AG04450 (cell line): ENCODE results near the gene GALC. TPM values are rescaled to one million over a fixed set of nuclear protein-coding genes. Genes with fewer than 3 reads are reported as not detected.

ENCODE experiments used
- CTCF ChIA-PET: fragments of 300-600, 350-600 bp; formaldehyde crosslinking; extraction: SDS; loops from one replicate; lab custom pipeline; 2022; ENCODE audit warnings: antibody characterized with exemption, inconsistent platforms; lab: Charles Lee
- POLR2A ChIA-PET: fragments of 350-600 bp; formaldehyde crosslinking; extraction: SDS; loops from one replicate; lab custom pipeline; 2021; ENCODE audit warnings: antibody characterized with exemption, inconsistent platforms; lab: Yijun Ruan, JAX
- DNase-seq: peaks from one replicate; pipeline ENCODE4 v3.0.0-alpha.2; 2011; ENCODE audit warnings: low read depth, low spot score
- H3K27ac ChIP-seq: one replicate; pipeline ENCODE4 v1.5.1; 2012; ENCODE audit warnings: low read depth, low read length, control low read depth
- H3K27me3 ChIP-seq: one replicate; pipeline ENCODE4 v1.6.0; 2012; ENCODE audit warnings: low read length; ENCODE audit not compliant: control insufficient read depth, insufficient read depth
- H3K4me3 ChIP-seq: 2 replicates; pipeline ENCODE4 v1.5.1; 2011; ENCODE audit warnings: mild to moderate bottlenecking, low read depth, low read length, control low read depth
- H3K9me3 ChIP-seq: 2 replicates; pipeline ENCODE4 v1.5.1; 2012; ENCODE audit warnings: low read length; ENCODE audit not compliant: control insufficient read depth, insufficient read depth
- CTCF ChIP-seq: IDR thresholded peaks from 2 replicates; pipeline ENCODE4 v1.5.1; 2011; ENCODE audit warnings: low read depth, low read length, control low read depth, inconsistent platforms
- polyA plus RNA-seq: library from polyadenylated mRNA; depleted of rRNA; stranded (reverse); fragments of >200 nt; gene quantifications from 2 replicates; pipeline ENCODE4 v1.2.3, GENCODE V29; 2011

GALC gene
- polyA plus RNA-seq, 1 experiment: 18.2 TPM

- no peak for TF ChIP-seq CTCF
- POLR2A ChIA-PET: no interaction called here
- CTCF ChIA-PET: interaction anchor here (0.8 to 2.2 kb wide), 2 partner anchors 10 to 233 kb away, joined by 3 to 25 read pairs; no protein-coding TSS in a partner anchor
These were observed 57.7 kb downstream of the GALC start for GRCh38 chr14:87935081-87935828.

GRCh38 chr14:87934185-87934584 is 58.8 kb downstream of the GALC start:
- CTCF ChIA-PET: interaction anchor here (2.7 kb wide), 1 partner anchor 11 kb away, joined by 12 read pairs; no protein-coding TSS in a partner anchor
- Histone ChIP-seq H3K27ac (no peak overlapping the region), H3K27me3 (no peaks in the 10 kb centered on the region), H3K9me3 (no peaks in the 10 kb centered on the region), H3K4me3 (no peak overlapping the region)
- no peak for TF ChIP-seq CTCF
- POLR2A ChIA-PET: no interaction called here
- DNase-seq: no peak

More at GRCh38 chr14:87935081-87935828, 57.7 kb downstream of the GALC start:
- H3K9me3 ChIP-seq: no peaks in the 10 kb centered on the region
- no peaks in the 10 kb centered on the region for H3K27me3 ChIP-seq
- no peak overlapping the region for H3K27ac ChIP-seq
- H3K4me3 ChIP-seq: no peak overlapping the region
- DNase-seq: no peak

- Histone ChIP-seq H3K27ac (no peak overlapping the region), H3K4me3 (no peak overlapping the region), H3K9me3 (peaks cover 8% of the 10 kb centered on the region; the same call in 1 of the 2 replicates), H3K27me3 (no peaks in the 10 kb centered on the region)
- ChIA-PET CTCF (no interaction called here), POLR2A (no interaction called here)
- DNase-seq: no peak
- TF ChIP-seq CTCF: no peak
These were observed 76.1 kb downstream of the GALC start for GRCh38 chr14:87916886-87917275.

GRCh38 chr14:87916103-87916885 is 76.7 kb downstream of the GALC start:
- CTCF ChIA-PET: no interaction called here
- Histone ChIP-seq H3K4me3 (no peak overlapping the region), H3K9me3 (peaks cover 8% of the 10 kb centered on the region; the same call in 1 of the 2 replicates), H3K27ac (no peak overlapping the region), H3K27me3 (no peaks in the 10 kb centered on the region)
- DNase-seq: no peak
- POLR2A ChIA-PET: no interaction called here
- TF ChIP-seq CTCF: no peak
